OCI-LY3 (cell line): ENCODE results near the gene ADAT2.
"Not testable (repeated sequence)": the region's sequence is repeated elsewhere in the genome, so short reads cannot be mapped to it uniquely, and the experiment has no call there.

Source experiments
- H2AFZ ChIP-seq: fragments of 200-600, 300-600 bp; shearing (Covaris generic); 2 replicates; pipeline ENCODE4 v1.6.0; 2014; ENCODE audit warnings: antibody characterized with exemption, low read depth, low read length
- H3K27ac ChIP-seq: fragments of 200-600, 300-600 bp; sonication (generic); 2 replicates; pipeline ENCODE4 v1.5.1; 2014; ENCODE audit warnings: mild to moderate bottlenecking, low read length, moderate library complexity, mixed read lengths
- H3K27me3 ChIP-seq: fragments of 200-600, 300-600 bp; sonication (generic); 2 replicates; pipeline ENCODE4 v1.6.1; 2014; ENCODE audit warnings: low read depth, low read length, mixed read lengths
- H3K36me3 ChIP-seq: fragments of 200-600, 300-600 bp; sonication (generic); replicated peaks from 2 replicates; pipeline ENCODE3; 2014; ENCODE audit warnings: low read depth, low read length, mixed read lengths
- H3K4me1 ChIP-seq: fragments of 300-600, 200-600 bp; sonication (generic); 2 replicates; pipeline ENCODE4 v1.6.1; 2014; ENCODE audit warnings: low read length, mixed read lengths
- H3K4me2 ChIP-seq: fragments of 200-600, 300-600 bp; sonication (generic); 2 replicates; pipeline ENCODE4 v1.6.1; 2014; ENCODE audit warnings: low read length, mixed read lengths
- H3K4me3 ChIP-seq: fragments of 300-600, 200-600 bp; sonication (generic); 2 replicates; pipeline ENCODE4 v1.5.1; 2014; ENCODE audit warnings: antibody characterized with exemption, mild to moderate bottlenecking, low read length, moderate library complexity
- H3K79me2 ChIP-seq: fragments of 300-600, 200-600 bp; shearing (Covaris generic); 2 replicates; pipeline ENCODE4 v1.6.1; 2014; ENCODE audit warnings: mild to moderate bottlenecking, low read length, mixed read lengths
- H3K9ac ChIP-seq: fragments of 300-600, 200-600 bp; shearing (Covaris generic); 2 replicates; pipeline ENCODE4 v1.6.0; 2014; ENCODE audit warnings: mild to moderate bottlenecking, low read length, moderate library complexity
- H3K9me3 ChIP-seq: fragments of 200-600, 300-600 bp; shearing (Covaris generic); 2 replicates; pipeline ENCODE4 v1.6.1; 2014; ENCODE audit warnings: low read length, mixed read lengths; ENCODE audit not compliant: insufficient read depth
- H4K20me1 ChIP-seq: fragments of 200-600, 300-600 bp; sonication (generic); 2 replicates; pipeline ENCODE4 v1.6.1; 2016; ENCODE audit warnings: low read length, mixed read lengths; ENCODE audit not compliant: insufficient read depth
- CTCF ChIP-seq: fragments of 200-600, 300-600 bp; sonication (generic); IDR thresholded peaks from 2 replicates; pipeline ENCODE4 v1.5.1; 2014; ENCODE audit warnings: antibody characterized with exemption, low read length, low read depth
- EZH2phosphoT487 ChIP-seq: fragments of 200-600 bp; shearing (Covaris generic); IDR thresholded peaks from 2 replicates; pipeline ENCODE4 v1.6.1; 2018; ENCODE audit warnings: antibody characterized with exemption, mixed run types, low read depth

ADAT2 gene

GRCh38 chr6:143449082-143449713 is 1.3 kb downstream of the ADAT2 start:
- peak overlapping the region; percentile 72 for H3K4me2 ChIP-seq
- H4K20me1 ChIP-seq = no peaks in the 10 kb centered on the region
- H3K9ac ChIP-seq = peak overlapping the region; percentile 92
- H2AFZ ChIP-seq = no peak overlapping the region
- TF ChIP-seq EZH2phosphoT487 (no peak), CTCF (no peak)
- peaks cover 19% of the 10 kb centered on the region for H3K4me1 ChIP-seq
- peak overlapping the region; percentile 97 for H3K4me3 ChIP-seq
- peak overlapping the region; percentile 70; the same call in 1 of the 2 replicates for H3K27ac ChIP-seq
- H3K36me3 ChIP-seq = no peaks in the 10 kb centered on the region
- no peaks in the 10 kb centered on the region for H3K9me3 ChIP-seq
- no peaks in the 10 kb centered on the region for H3K27me3 ChIP-seq
- peaks cover 78% of the 10 kb centered on the region for H3K79me2 ChIP-seq

GRCh38 chr6:143447865-143448264 is 2.6 kb downstream of the ADAT2 start:
- H3K27me3 ChIP-seq, H3K4me3 ChIP-seq, H3K4me2 ChIP-seq, H3K27ac ChIP-seq, H3K9me3 ChIP-seq, H3K36me3 ChIP-seq, H4K20me1 ChIP-seq, H3K9ac ChIP-seq, H2AFZ ChIP-seq: not testable (repeated sequence)
- H3K4me1 ChIP-seq = peaks cover 15% of the 10 kb centered on the region
- peaks cover 78% of the 10 kb centered on the region for H3K79me2 ChIP-seq

GRCh38 chr6:143443096-143443495 is 7.4 kb downstream of the ADAT2 start:
- TF ChIP-seq CTCF (no peak), EZH2phosphoT487 (no peak)
- H3K36me3 ChIP-seq = peaks cover 9% of the 10 kb centered on the region

GRCh38 chr6:143441680-143442545 is 8.6 kb downstream of the ADAT2 start:
- no peaks in the 10 kb centered on the region for H4K20me1 ChIP-seq
- no peaks in the 10 kb centered on the region; the same call in 1 of the 2 replicates for H3K4me1 ChIP-seq
- no peak overlapping the region for H3K27ac ChIP-seq
- no peaks in the 10 kb centered on the region for H3K9me3 ChIP-seq
- no peak overlapping the region for H3K9ac ChIP-seq
- no peak overlapping the region for H3K4me2 ChIP-seq
- H3K36me3 ChIP-seq = peaks cover 12% of the 10 kb centered on the region
- no peak overlapping the region for H2AFZ ChIP-seq
- TF ChIP-seq CTCF (no peak), EZH2phosphoT487 (no peak)
- no peaks in the 10 kb centered on the region for H3K27me3 ChIP-seq
- H3K79me2 ChIP-seq = peaks cover 45% of the 10 kb centered on the region
- no peak overlapping the region for H3K4me3 ChIP-seq

More at GRCh38 chr6:143443096-143443495, 7.4 kb downstream of the ADAT2 start:
- H3K4me3 ChIP-seq = no peak overlapping the region
- no peak overlapping the region for H2AFZ ChIP-seq
- H3K79me2 ChIP-seq = peaks cover 56% of the 10 kb centered on the region
- H4K20me1 ChIP-seq = no peaks in the 10 kb centered on the region
- H3K9ac ChIP-seq = no peak overlapping the region
- H3K27me3 ChIP-seq = no peaks in the 10 kb centered on the region
- H3K9me3 ChIP-seq = no peaks in the 10 kb centered on the region
- H3K4me1 ChIP-seq = no peaks in the 10 kb centered on the region
- H3K4me2 ChIP-seq = no peak overlapping the region
- H3K27ac ChIP-seq = no peak overlapping the region
